GM10248 (cell line): ENCODE data around the gene GIMAP7.

Source experiments
- CTCF ChIA-PET: fragments of 300-600 bp; sonication (Branson Sonifier 250); formaldehyde crosslinking; extraction: SDS; loops from one replicate; lab custom pipeline; 2021; ENCODE audit warnings: antibody characterized with exemption; lab: Yijun Ruan, JAX
- POLR2A ChIA-PET: fragments of 350-650 bp; sonication (Branson Sonifier 250); formaldehyde crosslinking; extraction: SDS; loops from one replicate; lab custom pipeline; 2020; ENCODE audit warnings: antibody characterized with exemption; lab: Yijun Ruan, JAX
- DNase-seq: peaks from one replicate; pipeline ENCODE4 v3.0.0; 2012; ENCODE audit errors: extremely low spot score
- CTCF ChIP-seq: IDR thresholded peaks from 2 replicates; pipeline ENCODE4 v1.5.1; 2012; ENCODE audit warnings: mild to moderate bottlenecking, low read depth; ENCODE audit errors: extremely low read depth, missing control alignments, control extremely low read depth

The GIMAP7 gene

GRCh38 chr7:150562919-150563318 lies 48.2 kb downstream of the GIMAP7 start:
- DNase-seq, result no peak
- POLR2A ChIA-PET, result no interaction called here
- TF ChIP-seq CTCF, result no peak
- CTCF ChIA-PET, result interaction anchor here (1.0 kb wide), 1 partner anchor 10 kb away, joined by 4 read pairs; no protein-coding TSS in a partner anchor

- CTCF ChIA-PET, result no interaction called here
- TF ChIP-seq CTCF, result no peak
- DNase-seq, result no peak
- POLR2A ChIA-PET, result no interaction called here
Observed at GRCh38 chr7:150564006-150564405, 49.3 kb downstream of the GIMAP7 start.

GRCh38 chr7:150564566-150564965 lies 49.9 kb downstream of the GIMAP7 start:
- no peak for DNase-seq
- TF ChIP-seq CTCF, result no peak
- ChIA-PET POLR2A (no interaction called here), CTCF (no interaction called here)

- no peak for TF ChIP-seq CTCF
- ChIA-PET POLR2A (no interaction called here), CTCF (no interaction called here)
- DNase-seq, result no peak
Observed at GRCh38 chr7:150565239-150565638, 50.6 kb downstream of the GIMAP7 start.

GRCh38 chr7:150566123-150566522 lies 51.5 kb downstream of the GIMAP7 start:
- DNase-seq, result no peak
- CTCF ChIA-PET, result interaction anchor here (1.4 kb wide), 1 partner anchor 13 kb away, joined by 4 read pairs; no protein-coding TSS in a partner anchor
- no peak for TF ChIP-seq CTCF

GRCh38 chr7:150566572-150566971 lies 51.9 kb downstream of the GIMAP7 start:
- TF ChIP-seq CTCF, result no peak
- POLR2A ChIA-PET, result no interaction called here
- no peak for DNase-seq
- CTCF ChIA-PET, result interaction anchor here (1.4 kb wide), 1 partner anchor 14 kb away, joined by 4 read pairs; no protein-coding TSS in a partner anchor

More at GRCh38 chr7:150566123-150566522, 51.5 kb downstream of the GIMAP7 start:
- POLR2A ChIA-PET, result no interaction called here
